SK-N-SH (cell line): ENCODE measurements around the gene ZFAND6. TPM values are rescaled to one million over a fixed set of nuclear protein-coding genes. Genes with fewer than 3 reads are reported as not detected.

Experiments
- CTCF ChIA-PET: fragments of 300-600, 350-600 bp; formaldehyde crosslinking; extraction: SDS; loops from one replicate; lab custom pipeline; 2021; lab: Yijun Ruan, JAX
- POLR2A ChIA-PET: fragments of 350-600 bp; sonication (Branson Sonifier 250); formaldehyde crosslinking; extraction: SDS; loops from one replicate; lab custom pipeline; 2020; ENCODE audit warnings: antibody characterized with exemption, inconsistent platforms; lab: Yijun Ruan, JAX
- DNase-seq: peaks from one replicate; pipeline ENCODE4 v3.0.0; 2012
- H2AFZ ChIP-seq: fragments of 200-600 bp; sonication (generic); 2 replicates; pipeline ENCODE4 v1.8.1; 2016; ENCODE audit warnings: antibody characterized with exemption, mild to moderate bottlenecking, low read depth
- H3F3A ChIP-seq: fragments of 200-600 bp; sonication (generic); replicated peaks from 2 replicates; pipeline ENCODE3; 2016; ENCODE audit warnings: antibody characterized with exemption, mild to moderate bottlenecking; ENCODE audit not compliant: insufficient read depth
- H3K27ac ChIP-seq, 2 experiments: fragments of 200-500 bp in 1 of 2; fragments of 200-600 bp in 1 of 2; sonication (Bioruptor generic) in 1 of 2; sonication (generic), shearing (Covaris generic) in 1 of 2; 2 replicates each; pipeline versions ENCODE4 v1.5.1 to v1.6.1; 2014 to 2016; ENCODE audit warnings: low read depth in 2 of 2, inconsistent platforms in 1 of 2, low read length in 1 of 2, mild to moderate bottlenecking in 1 of 2, mixed read lengths in 1 of 2
- H3K27me3 ChIP-seq: fragments of 200-600 bp; sonication (generic), shearing (Covaris generic); 2 replicates; pipeline ENCODE4 v1.6.1; 2016; ENCODE audit warnings: mixed run types; ENCODE audit not compliant: insufficient read depth
- H3K36me3 ChIP-seq, 2 experiments: fragments of 200-500 bp in 1 of 2; fragments of 200-600 bp in 1 of 2; sonication (Bioruptor generic) in 1 of 2; sonication (generic) in 1 of 2; replicated peaks in 1 of 2; 2 replicates each; pipeline versions ENCODE3 to v1.5.1; 2014 to 2016; ENCODE audit warnings: low read length in 1 of 2, mild to moderate bottlenecking in 1 of 2; ENCODE audit not compliant: insufficient read depth in 2 of 2, control insufficient read depth in 1 of 2
- H3K4me1 ChIP-seq, 2 experiments: fragments of 200-500 bp in 1 of 2; fragments of 200-600 bp in 1 of 2; sonication (Bioruptor generic) in 1 of 2; sonication (generic), shearing (Covaris generic) in 1 of 2; 2 replicates each; pipeline versions ENCODE4 v1.5.1 to v1.6.1; 2014 to 2016; ENCODE audit warnings: low read depth in 1 of 2, low read length in 1 of 2, mixed run types in 1 of 2; ENCODE audit not compliant: insufficient read depth in 2 of 2, control insufficient read depth in 1 of 2
- H3K4me2 ChIP-seq: fragments of 200-600 bp; sonication (generic), shearing (Covaris generic); 2 replicates; pipeline ENCODE4 v1.6.1; 2017; ENCODE audit warnings: mixed run types
- H3K4me3 ChIP-seq, 2 experiments: fragments of 200-500 bp in 1 of 2; fragments of 200-600 bp in 1 of 2; sonication (Bioruptor generic) in 1 of 2; sonication (generic), shearing (Covaris generic) in 1 of 2; 2 replicates each; pipeline versions ENCODE4 v1.5.1 to v1.8.1; 2014 to 2016; ENCODE audit warnings: low read depth in 2 of 2, inconsistent platforms in 1 of 2, low read length in 1 of 2, mild to moderate bottlenecking in 1 of 2, mixed read lengths in 1 of 2, moderate library complexity in 1 of 2
- H3K79me2 ChIP-seq: fragments of 200-600 bp; sonication (generic); 2 replicates; pipeline ENCODE4 v1.8.1; 2017; ENCODE audit warnings: mild to moderate bottlenecking; ENCODE audit not compliant: insufficient read depth
- H3K9ac ChIP-seq: fragments of 200-600 bp; sonication (generic); 2 replicates; pipeline ENCODE4 v1.6.1; 2017; ENCODE audit warnings: mixed run types
- H3K9me2 ChIP-seq: fragments of 200-600 bp; sonication (generic); 2 replicates; pipeline ENCODE4 v1.6.1; 2017; ENCODE audit warnings: mixed run types
- H3K9me3 ChIP-seq: fragments of 200-600 bp; sonication (generic); 2 replicates; pipeline ENCODE4 v1.6.1; 2017; ENCODE audit warnings: mixed run types, mild to moderate bottlenecking, moderate library complexity
- H4K20me1 ChIP-seq: fragments of 200-600 bp; sonication (generic); 2 replicates; pipeline ENCODE4 v1.6.1; 2017; ENCODE audit warnings: mild to moderate bottlenecking, mixed run types; ENCODE audit not compliant: insufficient read depth
- CHD2 ChIP-seq: fragments of 150-350 bp; IDR thresholded peaks from 2 replicates; pipeline ENCODE4 v1.6.1; 2018; ENCODE audit warnings: low read length; ENCODE audit not compliant: partially characterized antibody
- ELF1 ChIP-seq: IDR thresholded peaks from 2 replicates; pipeline ENCODE4 v1.4.0; 2012
- EZH2phosphoT487 ChIP-seq: fragments of 200-600 bp; sonication (generic); IDR thresholded peaks from 2 replicates; pipeline ENCODE4 v1.6.1; 2017; ENCODE audit warnings: low read depth, mixed run types, mild to moderate bottlenecking, antibody characterized with exemption, moderate library complexity, borderline replicate concordance
- GATA2 ChIP-seq: sonication (generic); formaldehyde crosslinking; IDR thresholded peaks from 2 replicates; pipeline ENCODE4 v1.5.0; 2020; ENCODE audit warnings: mild to moderate bottlenecking, missing genetic modification reagents
- MAX ChIP-seq: IDR thresholded peaks from 2 replicates; pipeline ENCODE4 v1.4.0; 2012; ENCODE audit warnings: low read depth
- MEF2A ChIP-seq: IDR thresholded peaks from 2 replicates; pipeline ENCODE4 v1.4.0; 2012; ENCODE audit warnings: low read depth, borderline replicate concordance
- POLR2AphosphoS5 ChIP-seq: IDR thresholded peaks from 2 replicates; pipeline ENCODE4 v1.6.1; 2012; ENCODE audit warnings: low read depth, low read length
- RCOR1 ChIP-seq: fragments of 150-350 bp; IDR thresholded peaks from 2 replicates; pipeline ENCODE4 v1.6.1; 2017; ENCODE audit warnings: antibody characterized with exemption, low read length
- RXRA ChIP-seq: IDR thresholded peaks from 2 replicates; pipeline ENCODE4 v1.4.0; 2012; ENCODE audit warnings: low read depth, mild to moderate bottlenecking, borderline replicate concordance
- TAF1 ChIP-seq: IDR thresholded peaks from 2 replicates; pipeline ENCODE4 v1.6.1; 2012; ENCODE audit warnings: low read depth, mild to moderate bottlenecking, low read length, moderate library complexity, borderline replicate concordance
- TCF12 ChIP-seq: IDR thresholded peaks from 2 replicates; pipeline ENCODE4 v1.4.0; 2012
- TEAD4 ChIP-seq: IDR thresholded peaks from 2 replicates; pipeline ENCODE4 v1.4.0; 2012; ENCODE audit warnings: mild to moderate bottlenecking, borderline replicate concordance; ENCODE audit not compliant: insufficient read depth
- USF2 ChIP-seq: fragments of 150-350 bp; IDR thresholded peaks from 2 replicates; pipeline ENCODE4 v1.6.1; 2017; ENCODE audit warnings: antibody characterized with exemption, low read length, low read depth, borderline replicate concordance
- YY1 ChIP-seq: IDR thresholded peaks from 2 replicates; pipeline ENCODE4 v1.4.0; 2012; ENCODE audit warnings: low read depth, mild to moderate bottlenecking
- ZBTB33 ChIP-seq: IDR thresholded peaks from 2 replicates; pipeline ENCODE4 v1.4.0; 2012; ENCODE audit warnings: low read depth, borderline replicate concordance
- WGBS: methylation state at CpG from one replicate; pipeline ENCODE4 v1.1.6; 2017; ENCODE audit warnings: low lambda C conversion rate; 5-methylcytosine and 5-hydroxymethylcytosine counted together
- polyA plus RNA-seq, 3 experiments: library from polyadenylated mRNA; depleted of rRNA; stranded (reverse); fragments of >200 nt; gene quantifications; 2 replicates each; pipeline ENCODE4 v1.2.3, GENCODE V29; 2012
- TF ChIP-seq, protein P1 (sequence below): fragments of 200-600 bp; sonication (generic); IDR thresholded peaks from 2 replicates; pipeline ENCODE4 v1.6.1; 2017; ENCODE audit warnings: antibody characterized with exemption, mild to moderate bottlenecking, moderate library complexity

The ZFAND6 gene
- polyA plus RNA-seq, 1 of the 3 experiments (the other 2 are of a cell fraction) = 90.1 TPM

DNA sequence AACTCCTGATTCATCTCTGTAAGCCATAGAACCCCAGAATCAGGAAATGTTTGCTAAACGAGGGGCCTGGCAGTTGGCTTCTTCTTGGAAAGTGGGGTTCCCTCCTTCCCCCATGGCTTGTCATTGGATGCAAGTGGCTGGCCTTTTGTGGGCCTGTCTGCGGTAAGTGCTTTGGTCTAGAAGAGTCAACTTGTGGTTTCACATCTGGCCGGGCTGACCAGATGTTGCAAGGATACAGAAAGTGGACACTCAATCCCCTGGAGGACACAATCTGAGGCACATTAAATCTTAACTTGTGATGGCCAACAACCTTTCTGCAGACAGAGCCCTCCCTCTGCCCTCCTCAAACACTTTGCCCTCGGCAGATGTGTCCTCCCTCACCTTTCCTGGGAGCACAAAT, 94.4 kb downstream of the ZFAND6 start:
- H3K9ac ChIP-seq = peak overlapping the region; percentile 70; the same call in 1 of the 2 replicates
- H3K4me1 ChIP-seq = peaks cover 0 to 14% of the 10 kb centered on the region in 2 experiments; a peak in 1 of 4 replicates
- no peak overlapping the region for H2AFZ ChIP-seq
- WGBS = 77% methylated on average over 4 of the region's 4 CpGs
- peaks cover 11% of the 10 kb centered on the region for H3F3A ChIP-seq
- H3K9me2 ChIP-seq = no peaks in the 10 kb centered on the region
- peak overlapping the region; percentile 93 for H3K4me2 ChIP-seq
- TF ChIP-seq EZH2phosphoT487 (no peak), MAX (no peak), TAF1 (no peak), RXRA (no peak), ZBTB33 (no peak), YY1 (no peak), USF2 (no peak), TEAD4 (no peak), RCOR1 (no peak), CHD2 (no peak), POLR2AphosphoS5 (no peak), MEF2A (no peak), TCF12 (no peak), GATA2 (CRISPR knock-in tag) (no peak), ELF1 (no peak)
- TF ChIP-seq, protein P1, sequence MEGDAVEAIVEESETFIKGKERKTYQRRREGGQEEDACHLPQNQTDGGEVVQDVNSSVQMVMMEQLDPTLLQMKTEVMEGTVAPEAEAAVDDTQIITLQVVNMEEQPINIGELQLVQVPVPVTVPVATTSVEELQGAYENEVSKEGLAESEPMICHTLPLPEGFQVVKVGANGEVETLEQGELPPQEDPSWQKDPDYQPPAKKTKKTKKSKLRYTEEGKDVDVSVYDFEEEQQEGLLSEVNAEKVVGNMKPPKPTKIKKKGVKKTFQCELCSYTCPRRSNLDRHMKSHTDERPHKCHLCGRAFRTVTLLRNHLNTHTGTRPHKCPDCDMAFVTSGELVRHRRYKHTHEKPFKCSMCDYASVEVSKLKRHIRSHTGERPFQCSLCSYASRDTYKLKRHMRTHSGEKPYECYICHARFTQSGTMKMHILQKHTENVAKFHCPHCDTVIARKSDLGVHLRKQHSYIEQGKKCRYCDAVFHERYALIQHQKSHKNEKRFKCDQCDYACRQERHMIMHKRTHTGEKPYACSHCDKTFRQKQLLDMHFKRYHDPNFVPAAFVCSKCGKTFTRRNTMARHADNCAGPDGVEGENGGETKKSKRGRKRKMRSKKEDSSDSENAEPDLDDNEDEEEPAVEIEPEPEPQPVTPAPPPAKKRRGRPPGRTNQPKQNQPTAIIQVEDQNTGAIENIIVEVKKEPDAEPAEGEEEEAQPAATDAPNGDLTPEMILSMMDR = no peak
- TF ChIP-seq, all 33 proteins: peak for 0
- CTCF ChIA-PET = interaction anchor here (1.4 kb wide), 1 partner anchor 20 kb away, joined by 5 read pairs; no protein-coding TSS in a partner anchor
- Histone ChIP-seq H3K4me3 (peak overlapping the region; percentile 67 to 81; a peak in 2 of 4 replicates), H3K27me3 (no peaks in the 10 kb centered on the region), H3K27ac (peak overlapping the region in 1 of 2 experiments; percentile 32; a peak in 3 of 4 replicates), H4K20me1 (no peaks in the 10 kb centered on the region), H3K36me3 (peaks cover 0 to 10% of the 10 kb centered on the region in 2 experiments), H3K79me2 (no peaks in the 10 kb centered on the region), H3K9me3 (no peaks in the 10 kb centered on the region)
- no peak for DNase-seq
- POLR2A ChIA-PET = no interaction called here
